HCT116 (cell line): Measurements from ENCODE around the gene FAM83F. TPM values are rescaled to one million over a fixed set of nuclear protein-coding genes. Genes with fewer than 3 reads are reported as not detected.

ENCODE experiments used
- ATAC-seq: fragments of 200-7000 bp; cut with Tn5 transposase; 2 replicates; pipeline ENCODE4 v1.9.1; 2020; ENCODE audit warnings: mild to moderate bottlenecking, moderate library complexity
- BruUV-seq: library from RNA; stranded (reverse); fragments of 400-500 nt; replicated peaks from 2 replicates; lab custom pipeline; 2021; lab: Mats Ljungman, UMichigan
- CTCF ChIA-PET: fragments of 300-600 bp; sonication (Branson Sonifier 250); formaldehyde crosslinking; loops from one replicate; lab custom pipeline; 2021; ENCODE audit warnings: antibody characterized with exemption; lab: Charles Lee
- POLR2A ChIA-PET: fragments of 300-600, 350-600 bp; sonication (Branson Sonifier 250); formaldehyde crosslinking; loops from one replicate; lab custom pipeline; 2021; ENCODE audit warnings: antibody characterized with exemption; lab: Charles Lee
- RAD21 ChIA-PET, 2 experiments: fragments of 300-600 bp; sonication (Branson Sonifier 250); formaldehyde crosslinking; loops; one replicate each; lab custom pipeline; 2023; ENCODE audit warnings: low total read pairs in 2 of 2; ENCODE audit not compliant: uncharacterized antibody in 2 of 2, unreplicated experiment in 2 of 2, low non-redundant PET in 1 of 2; lab: Charles Lee
- DNase-seq: peaks from one replicate; pipeline ENCODE4 v3.0.0-alpha.2; 2010; ENCODE audit warnings: low read depth, low spot score
- H2AFZ ChIP-seq: fragments of 200-600 bp; shearing (Covaris generic), sonication (generic); 2 replicates; pipeline ENCODE4 v1.6.1; 2017; ENCODE audit warnings: low read depth, mixed run types, mixed read lengths, antibody characterized with exemption, low read length; ENCODE audit not compliant: poor library complexity, severe bottlenecking
- H3K27ac ChIP-seq: 2 replicates; pipeline ENCODE4 v1.5.1; 2012; ENCODE audit warnings: low read depth, low read length
- H3K27me3 ChIP-seq: fragments of 200-600 bp; sonication (generic); 2 replicates; pipeline ENCODE4 v1.6.1; 2016; ENCODE audit warnings: mixed run types, low read length, mixed read lengths; ENCODE audit not compliant: insufficient read depth
- H3K36me3 ChIP-seq, 2 experiments: fragments of 200-500 bp in 1 of 2; fragments of 200-600 bp in 1 of 2; sonication (Bioruptor generic) in 1 of 2; sonication (generic) in 1 of 2; 2 replicates each; pipeline versions ENCODE4 v1.5.1 to v1.6.1; 2014 to 2016; ENCODE audit warnings: low read length in 2 of 2, inconsistent platforms in 1 of 2, mixed read lengths in 1 of 2, mixed run types in 1 of 2; ENCODE audit not compliant: insufficient read depth in 2 of 2, control insufficient read depth in 1 of 2
- H3K4me1 ChIP-seq, 2 experiments: fragments of 200-600 bp in 1 of 2; sonication (generic) in 1 of 2; 2 replicates each; pipeline versions ENCODE4 v1.5.1 to v1.6.1; 2012 to 2017; ENCODE audit warnings: low read length in 2 of 2, inconsistent platforms in 1 of 2, mild to moderate bottlenecking in 1 of 2, mixed read lengths in 1 of 2, mixed run types in 1 of 2, moderate library complexity in 1 of 2; ENCODE audit not compliant: insufficient read depth in 2 of 2, control insufficient read depth in 1 of 2
- H3K4me2 ChIP-seq: fragments of 200-600 bp; sonication (generic); 2 replicates; pipeline ENCODE4 v1.6.1; 2017; ENCODE audit warnings: mixed run types, low read length, mixed read lengths
- H3K4me3 ChIP-seq, 2 experiments: fragments of 200-600 bp in 1 of 2; sonication (generic) in 1 of 2; replicated peaks in 1 of 2; 2 replicates each; pipeline ENCODE4 v1.5.1; 2011 to 2016; ENCODE audit warnings: low read length in 2 of 2, control low read depth in 1 of 2, low read depth in 1 of 2, mild to moderate bottlenecking in 1 of 2, mixed read lengths in 1 of 2, mixed run types in 1 of 2
- H3K79me2 ChIP-seq: fragments of 200-600 bp; sonication (generic); 2 replicates; pipeline ENCODE4 v1.6.1; 2017; ENCODE audit warnings: mild to moderate bottlenecking, mixed run types, low read length, moderate library complexity, mixed read lengths; ENCODE audit not compliant: insufficient read depth
- H3K9ac ChIP-seq: fragments of 200-600 bp; sonication (generic); 2 replicates; pipeline ENCODE4 v1.6.1; 2016; ENCODE audit warnings: low read length, mixed read lengths
- H3K9me2 ChIP-seq: fragments of 200-600 bp; sonication (generic), shearing (Covaris generic); 2 replicates; pipeline ENCODE4 v1.6.1; 2017; ENCODE audit warnings: mixed run types, mild to moderate bottlenecking, moderate library complexity; ENCODE audit not compliant: insufficient read depth
- H3K9me3 ChIP-seq, 2 experiments: fragments of 200-500 bp in 1 of 2; fragments of 200-600 bp in 1 of 2; sonication (Bioruptor generic) in 1 of 2; sonication (generic) in 1 of 2; 2 replicates each; pipeline ENCODE4 v1.6.1; 2014 to 2017; ENCODE audit warnings: low read length in 2 of 2, mixed read lengths in 2 of 2, inconsistent platforms in 1 of 2, low read depth in 1 of 2, mild to moderate bottlenecking in 1 of 2, mixed run types in 1 of 2, moderate library complexity in 1 of 2; ENCODE audit not compliant: control insufficient read depth in 1 of 2, insufficient read depth in 1 of 2
- H4K20me1 ChIP-seq: fragments of 200-600 bp; sonication (generic), shearing (Covaris generic); 2 replicates; pipeline ENCODE4 v1.6.1; 2017; ENCODE audit warnings: mixed run types, mild to moderate bottlenecking, moderate library complexity; ENCODE audit not compliant: insufficient read depth
- CBX3 ChIP-seq: IDR thresholded peaks from 2 replicates; pipeline ENCODE4 v1.6.1; 2012; ENCODE audit warnings: low read depth
- CTCF ChIP-seq, 3 experiments: fragments of 200-600 bp in 1 of 3; sonication (generic) in 1 of 3; IDR thresholded peaks in 2 of 3; conservative IDR thresholded peaks in 1 of 3; 2 replicates each; pipeline ENCODE4 v1.5.1; 2012 to 2017; ENCODE audit warnings: low read depth in 2 of 3, low read length in 2 of 3, antibody characterized with exemption in 1 of 3, borderline replicate concordance in 1 of 3, control low read depth in 1 of 3, mild to moderate bottlenecking in 1 of 3, mixed read lengths in 1 of 3, mixed run types in 1 of 3, moderate library complexity in 1 of 3; ENCODE audit not compliant: insufficient read depth in 1 of 3
- EGR1 ChIP-seq: IDR thresholded peaks from 2 replicates; pipeline ENCODE4 v1.6.1; 2012; ENCODE audit warnings: low read depth
- EZH2 ChIP-seq: fragments of 200-600 bp; sonication (generic); IDR thresholded peaks from 2 replicates; pipeline ENCODE4 v1.6.1; 2017; ENCODE audit warnings: antibody characterized with exemption, mixed run types
- MAX ChIP-seq: IDR thresholded peaks from 2 replicates; pipeline ENCODE4 v1.6.1; 2012
- POLR2A ChIP-seq: IDR thresholded peaks from 2 replicates; pipeline ENCODE4 v1.7.0; 2011; ENCODE audit warnings: borderline replicate concordance; ENCODE audit not compliant: insufficient read depth, insufficient read length; ENCODE audit errors: extremely low read depth
- POLR2AphosphoS5 ChIP-seq: IDR thresholded peaks from 2 replicates; pipeline ENCODE4 v1.6.1; 2011; ENCODE audit warnings: mild to moderate bottlenecking, low read depth, low read length, moderate library complexity
- REST ChIP-seq: IDR thresholded peaks from 2 replicates; pipeline ENCODE4 v1.6.1; 2012; ENCODE audit warnings: low read depth
- SP1 ChIP-seq: IDR thresholded peaks from 2 replicates; pipeline ENCODE4 v1.6.1; 2012; ENCODE audit warnings: low read depth
- ZFX ChIP-seq: fragments of 450-650 bp; IDR thresholded peaks from 2 replicates; pipeline ENCODE4 v1.6.1; 2017
- ZNF274 ChIP-seq: fragments of 200-500 bp; sonication (Bioruptor generic); IDR thresholded peaks from 2 replicates; pipeline ENCODE4 v1.6.1; 2014; ENCODE audit warnings: mild to moderate bottlenecking, low read depth, low read length, inconsistent platforms
- intact Hi-C: fragments of 100-400 bp; cut with micrococcal nuclease; formaldehyde crosslinking; loops from 2 replicates; pipeline ENCODE4 v1.10.0; 2022
- total RNA-seq: library from RNA; stranded (reverse); gene quantifications from one replicate; pipeline ENCODE4 v1.2.1, GENCODE V29; 2021; ENCODE audit not compliant: unreplicated experiment

FAM83F gene
- total RNA-seq, 1 experiment from 2014 or later, result 24.5 TPM

GRCh38 chr22:40030026-40030757 is 35.4 kb downstream of the FAM83F start:
- H3K9me3 ChIP-seq, result no peaks in the 10 kb centered on the region
- POLR2A ChIA-PET, result no interaction called here
- H3K36me3 ChIP-seq, result no peaks in the 10 kb centered on the region; a peak in 2 of 4 replicates
- no peak overlapping the region for H3K27ac ChIP-seq
- no peaks in the 10 kb centered on the region for H3K9me2 ChIP-seq
- TF ChIP-seq REST, result no peak
- TF ChIP-seq CBX3, result no peak
- TF ChIP-seq SP1, result no peak
- TF ChIP-seq POLR2AphosphoS5, result no peak
- TF ChIP-seq EGR1, result no peak
- no peak for TF ChIP-seq EZH2
- no peak for TF ChIP-seq ZNF274
- no peak for TF ChIP-seq CTCF (IDR thresholded peaks at IDR 0.05 in 2 of 3, conservative IDR thresholded peaks at IDR 0.05 in 1 of 3; ENCODE audit: borderline replicate concordance in 1 of 3, insufficient read depth in 1 of 3, low read depth in 2 of 3, low read length in 2 of 3)
- TF ChIP-seq ZFX, result no peak
- TF ChIP-seq MAX, result no peak
- TF ChIP-seq POLR2A, result no peak
- TF ChIP-seq, all 23 proteins: peak for 0
- Histone ChIP-seq H4K20me1 (no peaks in the 10 kb centered on the region), H3K4me3 (no peak overlapping the region), H3K4me1 (no peaks in the 10 kb centered on the region), H3K27me3 (no peaks in the 10 kb centered on the region), H3K9ac (no peak overlapping the region), H3K4me2 (no peak overlapping the region), H3K79me2 (no peaks in the 10 kb centered on the region), H2AFZ (no peak overlapping the region)
- DNase-seq (no peak), ATAC-seq (no peak)
- ChIA-PET RAD21 (no interaction called here), CTCF (no interaction called here)
- no TSS peak for BruUV-seq
- intact Hi-C loops, result no loop called here
